IMR-90 (cell line): ENCODE data around the gene BCAT1. TPM values are rescaled to one million over a fixed set of nuclear protein-coding genes. Genes with fewer than 3 reads are reported as not detected.

Experiments
- ATAC-seq: fragments of 200-7000 bp; cut with Tn5 transposase; 2 replicates; pipeline ENCODE4 v1.9.1; 2020; ENCODE audit warnings: low read depth, mild to moderate bottlenecking, moderate library complexity
- BruUV-seq: library from RNA; stranded (reverse); fragments of 400-500 nt; replicated peaks from 2 replicates; lab custom pipeline; 2021; lab: Mats Ljungman, UMichigan
- CTCF ChIA-PET: fragments of 300-600 bp; formaldehyde crosslinking; extraction: SDS; loops from one replicate; lab custom pipeline; 2021; ENCODE audit warnings: antibody characterized with exemption; lab: Yijun Ruan, JAX
- POLR2A ChIA-PET: fragments of 300-600 bp; sonication (Branson Sonifier 250); formaldehyde crosslinking; loops from one replicate; lab custom pipeline; 2022; ENCODE audit warnings: antibody characterized with exemption; ENCODE audit not compliant: unreplicated experiment; lab: Charles Lee
- DNase-seq: peaks from one replicate; pipeline ENCODE4 v3.0.0; 2013
- H2AFZ ChIP-seq: replicated peaks from 2 replicates; pipeline ENCODE3; 2013; ENCODE audit warnings: low read length, mild to moderate bottlenecking; ENCODE audit not compliant: poor library complexity
- H2AK5ac ChIP-seq: 2 replicates; pipeline ENCODE4 v1.6.1; 2013; ENCODE audit warnings: low read depth, low read length, inconsistent platforms
- H2AK9ac ChIP-seq: replicated peaks from 2 replicates; pipeline ENCODE3; 2013; ENCODE audit warnings: mild to moderate bottlenecking, low read depth, low read length, moderate library complexity; ENCODE audit not compliant: poor library complexity
- H2BK120ac ChIP-seq: 2 replicates; pipeline ENCODE4 v1.6.1; 2013; ENCODE audit warnings: low read depth, low read length, inconsistent platforms
- H2BK15ac ChIP-seq: 3 replicates; pipeline ENCODE4 v1.6.1; 2013; ENCODE audit warnings: low read depth, low read length, inconsistent platforms
- H2BK20ac ChIP-seq: 2 replicates; pipeline ENCODE4 v1.6.1; 2013; ENCODE audit warnings: low read depth, mild to moderate bottlenecking, inconsistent platforms, low read length, moderate library complexity
- H2BK5ac ChIP-seq: 2 replicates; pipeline ENCODE4 v1.6.1; 2013; ENCODE audit warnings: mild to moderate bottlenecking, low read depth, low read length, inconsistent platforms; ENCODE audit not compliant: poor library complexity, severe bottlenecking
- H3K14ac ChIP-seq: replicated peaks from 2 replicates; pipeline ENCODE4 v1.6.1; 2013; ENCODE audit warnings: low read depth, low read length, inconsistent platforms
- H3K18ac ChIP-seq: 2 replicates; pipeline ENCODE4 v1.6.1; 2013; ENCODE audit warnings: low read depth, low read length, control low read depth
- H3K23ac ChIP-seq: 2 replicates; pipeline ENCODE4 v1.6.1; 2013; ENCODE audit warnings: low read depth, low read length, inconsistent platforms
- H3K27ac ChIP-seq: 2 replicates; pipeline ENCODE4 v1.5.1; 2013; ENCODE audit warnings: mild to moderate bottlenecking, control low read depth, low read length; ENCODE audit not compliant: insufficient read depth
- H3K27me3 ChIP-seq: 2 replicates; pipeline ENCODE4 v1.6.1; 2013; ENCODE audit warnings: low read length; ENCODE audit not compliant: control insufficient read depth, insufficient read depth
- H3K36me3 ChIP-seq: 2 replicates; pipeline ENCODE4 v1.6.1; 2013; ENCODE audit warnings: low read length, mixed read lengths; ENCODE audit not compliant: control insufficient read depth, insufficient read depth
- H3K4ac ChIP-seq: 2 replicates; pipeline ENCODE4 v1.6.1; 2013; ENCODE audit warnings: low read depth, low read length, inconsistent platforms
- H3K4me1 ChIP-seq: 2 replicates; pipeline ENCODE4 v1.6.1; 2013; ENCODE audit warnings: low read length, mixed read lengths; ENCODE audit not compliant: control insufficient read depth, insufficient read depth
- H3K4me2 ChIP-seq: 2 replicates; pipeline ENCODE4 v1.6.1; 2013; ENCODE audit warnings: low read depth, mild to moderate bottlenecking, control low read depth, low read length, moderate library complexity
- H3K4me3 ChIP-seq: 2 replicates; pipeline ENCODE4 v1.5.1; 2013; ENCODE audit warnings: low read depth, mild to moderate bottlenecking, control low read depth, low read length, moderate library complexity; ENCODE audit not compliant: insufficient read depth
- H3K56ac ChIP-seq: 2 replicates; pipeline ENCODE4 v1.6.1; 2013; ENCODE audit warnings: low read length, inconsistent platforms; ENCODE audit not compliant: insufficient read depth; ENCODE audit errors: extremely low read depth
- H3K79me1 ChIP-seq, 2 experiments: 2 replicates each; pipeline ENCODE4 v1.6.1; 2013; ENCODE audit warnings: low read length in 2 of 2, inconsistent platforms in 1 of 2, low read depth in 1 of 2
- H3K9ac ChIP-seq: 2 replicates; pipeline ENCODE4 v1.6.1; 2013; ENCODE audit warnings: low read depth, low read length, control low read depth
- H3K9me1 ChIP-seq: 2 replicates; pipeline ENCODE4 v1.6.1; 2013; ENCODE audit warnings: low read length, inconsistent platforms; ENCODE audit not compliant: insufficient read depth
- H3K9me3 ChIP-seq: 2 replicates; pipeline ENCODE4 v1.6.1; 2013; ENCODE audit warnings: low read length; ENCODE audit not compliant: control insufficient read depth, insufficient read depth
- H4K20me1 ChIP-seq: 2 replicates; pipeline ENCODE4 v1.6.1; 2013; ENCODE audit warnings: low read length, inconsistent platforms; ENCODE audit not compliant: insufficient read depth
- H4K5ac ChIP-seq: 2 replicates; pipeline ENCODE4 v1.6.1; 2013; ENCODE audit warnings: mild to moderate bottlenecking, low read depth, low read length, control low read depth
- H4K8ac ChIP-seq, 2 experiments: 2 replicates each; pipeline ENCODE4 v1.6.1; 2013; ENCODE audit warnings: low read depth in 2 of 2, low read length in 2 of 2, control low read depth in 1 of 2, inconsistent platforms in 1 of 2
- H4K91ac ChIP-seq: 2 replicates; pipeline ENCODE4 v1.6.1; 2013; ENCODE audit warnings: low read depth, low read length, inconsistent platforms; ENCODE audit not compliant: insufficient read depth
- BHLHE40 ChIP-seq: fragments of 150-350 bp; IDR thresholded peaks from 2 replicates; pipeline ENCODE4 v1.6.1; 2016; ENCODE audit warnings: mild to moderate bottlenecking, low read depth, low read length
- CEBPB ChIP-seq: IDR thresholded peaks from 2 replicates; pipeline ENCODE4 v1.6.1; 2012; ENCODE audit warnings: low read depth, low read length, improper control_type of control experiment
- CHD1 ChIP-seq: IDR thresholded peaks from 2 replicates; pipeline ENCODE4 v1.6.1; 2012; ENCODE audit warnings: low read depth, low read length, improper control_type of control experiment
- FOS ChIP-seq: fragments of 150-350 bp; IDR thresholded peaks from 2 replicates; pipeline ENCODE4 v1.6.1; 2016; ENCODE audit warnings: low read depth, low read length
- MAFK ChIP-seq: IDR thresholded peaks from 2 replicates; pipeline ENCODE4 v1.6.1; 2012; ENCODE audit warnings: low read depth, low read length, improper control_type of control experiment
- MAZ ChIP-seq: IDR thresholded peaks from 2 replicates; pipeline ENCODE4 v1.6.1; 2012; ENCODE audit warnings: low read depth, mild to moderate bottlenecking, low read length, improper control_type of control experiment, moderate library complexity, borderline replicate concordance
- MXI1 ChIP-seq: IDR thresholded peaks from 2 replicates; pipeline ENCODE4 v1.6.1; 2012; ENCODE audit warnings: low read depth, mild to moderate bottlenecking, low read length, moderate library complexity, borderline replicate concordance
- NFE2L2 ChIP-seq: fragments of 150-350 bp; IDR thresholded peaks from 2 replicates; pipeline ENCODE4 v1.6.1; 2016; ENCODE audit warnings: low read depth, mild to moderate bottlenecking, low read length
- POLR2A ChIP-seq: IDR thresholded peaks from 2 replicates; pipeline ENCODE4 v1.6.1; 2012; ENCODE audit warnings: mild to moderate bottlenecking, low read depth, low read length
- RAD21 ChIP-seq: IDR thresholded peaks from 2 replicates; pipeline ENCODE4 v1.6.1; 2012; ENCODE audit warnings: low read length, improper control_type of control experiment
- RCOR1 ChIP-seq: IDR thresholded peaks from 2 replicates; pipeline ENCODE4 v1.6.1; 2012; ENCODE audit warnings: mild to moderate bottlenecking, low read length, improper control_type of control experiment; ENCODE audit not compliant: insufficient replicate concordance
- RFX5 ChIP-seq: IDR thresholded peaks from 2 replicates; pipeline ENCODE4 v1.8.0; 2012; ENCODE audit warnings: low read depth, mild to moderate bottlenecking, low read length, moderate library complexity
- SMC3 ChIP-seq: fragments of 150-350 bp; IDR thresholded peaks from 2 replicates; pipeline ENCODE4 v1.6.1; 2016; ENCODE audit warnings: low read depth, mild to moderate bottlenecking, antibody characterized with exemption, low read length, moderate library complexity
- WGBS, 2 experiments: methylation state at CpG; one replicate each; pipeline versions ENCODE4 v1.1.5 to v1.1.7; 2013; ENCODE audit warnings: missing lambda C conversion rate in 2 of 2; ENCODE audit not compliant: insufficient read length in 1 of 2; ENCODE audit errors: extremely low coverage in 2 of 2; 5-methylcytosine and 5-hydroxymethylcytosine counted together
- dilution Hi-C: fragments of 300-500 bp; cut with HindIII; formaldehyde crosslinking; loops from one replicate; pipeline ENCODE4 v1.14.3; 2018; ENCODE audit warnings: low sequenced_read_pairs; ENCODE audit not compliant: unreplicated experiment
- in situ Hi-C: fragments of 300-500 bp; cut with MboI; formaldehyde crosslinking; loops from 3 replicates; pipeline ENCODE4 v1.14.3; 2019; ENCODE audit warnings: low sequenced_read_pairs, inconsistent platforms, mixed read lengths
- intact Hi-C: fragments of 100-400 bp; cut with micrococcal nuclease; formaldehyde crosslinking; loops from 2 replicates; pipeline ENCODE4 v1.10.0; 2022
- polyA plus RNA-seq, 3 experiments: library from polyadenylated mRNA; depleted of rRNA; stranded (reverse); fragments of >200 nt; gene quantifications; 2 replicates each; pipeline ENCODE4 v1.2.3, GENCODE V29; 2012; ENCODE audit warnings: low replicate concordance in 1 of 3
- total RNA-seq: library from RNA; depleted of rRNA; stranded (reverse); fragments of >200 nt; gene quantifications from 2 replicates; pipeline ENCODE4 v1.2.3, GENCODE V29; 2012
- TF ChIP-seq, protein P1 (sequence below): fragments of 150-350 bp; IDR thresholded peaks from 2 replicates; pipeline ENCODE4 v1.6.1; 2017; ENCODE audit warnings: mild to moderate bottlenecking, antibody characterized with exemption, low read length, low read depth
- TF ChIP-seq, protein P2 (sequence below): fragments of 150-350 bp; IDR thresholded peaks from 2 replicates; pipeline ENCODE4 v1.6.1; 2016; ENCODE audit warnings: low read depth, mild to moderate bottlenecking, low read length, moderate library complexity, borderline replicate concordance
- TF ChIP-seq, protein P3 (sequence below): conservative IDR thresholded peaks from 2 replicates; pipeline ENCODE4 v1.5.1; 2012; ENCODE audit warnings: mild to moderate bottlenecking, low read depth, low read length, improper control_type of control experiment

BCAT1 gene
- total and polyA plus RNA-seq, 2 of the 4 experiments (the other 2 are of a cell fraction), result 30.4 to 683 TPM

DNA sequence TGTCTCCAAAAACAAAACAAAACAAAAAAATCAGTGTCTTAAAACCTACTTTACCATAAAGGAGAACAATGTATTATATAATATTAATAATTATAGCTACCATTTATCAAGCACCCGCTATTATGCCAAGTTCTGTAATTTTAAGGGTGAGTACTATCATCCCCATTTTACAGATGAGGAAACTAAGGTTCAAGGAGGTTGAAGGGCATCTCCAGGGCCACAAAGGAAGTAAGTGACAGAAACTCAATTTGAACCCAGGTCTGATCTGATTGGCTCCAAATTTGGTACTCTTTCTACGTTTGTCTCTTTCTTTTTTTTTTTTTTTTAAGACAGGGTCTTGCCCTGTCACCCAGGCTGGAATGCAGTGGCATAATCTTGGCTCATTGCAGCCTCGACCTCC is 115.4 kb downstream of the BCAT1 start:
- no peak overlapping the region for H4K91ac ChIP-seq
- no peaks in the 10 kb centered on the region for H3K9me3 ChIP-seq
- no peak overlapping the region for H2BK20ac ChIP-seq
- CTCF ChIA-PET, result no interaction called here
- no peak overlapping the region for H2AK5ac ChIP-seq
- in situ Hi-C loops (no loop called here), intact Hi-C loops (no loop called here), dilution Hi-C loops (no loop called here)
- H2BK15ac ChIP-seq, result no peak overlapping the region
- WGBS, 2 experiments, result no CpG with 5 or more reads among the region's 3 CpGs
- H2AFZ ChIP-seq, result no peak overlapping the region
- H3K27me3 ChIP-seq, result no peaks in the 10 kb centered on the region
- H4K8ac ChIP-seq, result no peak overlapping the region
- H4K20me1 ChIP-seq, result peaks cover 6% of the 10 kb centered on the region; the same call in 1 of the 2 replicates
- BruUV-seq, result no TSS peak
- POLR2A ChIA-PET, result no interaction called here
- H2BK5ac ChIP-seq, result no peak overlapping the region
- ATAC-seq (no peak), DNase-seq (no peak)
- no peak overlapping the region for H3K56ac ChIP-seq
- no peak overlapping the region for H3K4ac ChIP-seq
- H3K9ac ChIP-seq, result no peak overlapping the region
- peaks cover 22% of the 10 kb centered on the region for H3K36me3 ChIP-seq
- H3K4me2 ChIP-seq, result no peak overlapping the region
- H2AK9ac ChIP-seq, result no peak overlapping the region
- H2BK120ac ChIP-seq, result no peak overlapping the region
- no peak overlapping the region for H4K5ac ChIP-seq
- H3K79me1 ChIP-seq, result peaks cover 9 to 32% of the 10 kb centered on the region in 2 experiments
- TF ChIP-seq POLR2A (no peak), SMC3 (no peak), RAD21 (no peak), FOS (no peak), CHD1 (no peak), MAZ (no peak), CEBPB (no peak), NFE2L2 (no peak), BHLHE40 (no peak), RCOR1 (no peak), MXI1 (no peak), RFX5 (no peak), MAFK (no peak)
- TF ChIP-seq, protein P1, sequence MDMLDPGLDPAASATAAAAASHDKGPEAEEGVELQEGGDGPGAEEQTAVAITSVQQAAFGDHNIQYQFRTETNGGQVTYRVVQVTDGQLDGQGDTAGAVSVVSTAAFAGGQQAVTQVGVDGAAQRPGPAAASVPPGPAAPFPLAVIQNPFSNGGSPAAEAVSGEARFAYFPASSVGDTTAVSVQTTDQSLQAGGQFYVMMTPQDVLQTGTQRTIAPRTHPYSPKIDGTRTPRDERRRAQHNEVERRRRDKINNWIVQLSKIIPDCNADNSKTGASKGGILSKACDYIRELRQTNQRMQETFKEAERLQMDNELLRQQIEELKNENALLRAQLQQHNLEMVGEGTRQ, result no peak
- TF ChIP-seq, protein P2, sequence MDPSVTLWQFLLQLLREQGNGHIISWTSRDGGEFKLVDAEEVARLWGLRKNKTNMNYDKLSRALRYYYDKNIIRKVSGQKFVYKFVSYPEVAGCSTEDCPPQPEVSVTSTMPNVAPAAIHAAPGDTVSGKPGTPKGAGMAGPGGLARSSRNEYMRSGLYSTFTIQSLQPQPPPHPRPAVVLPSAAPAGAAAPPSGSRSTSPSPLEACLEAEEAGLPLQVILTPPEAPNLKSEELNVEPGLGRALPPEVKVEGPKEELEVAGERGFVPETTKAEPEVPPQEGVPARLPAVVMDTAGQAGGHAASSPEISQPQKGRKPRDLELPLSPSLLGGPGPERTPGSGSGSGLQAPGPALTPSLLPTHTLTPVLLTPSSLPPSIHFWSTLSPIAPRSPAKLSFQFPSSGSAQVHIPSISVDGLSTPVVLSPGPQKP, result no peak
- TF ChIP-seq, protein P3, sequence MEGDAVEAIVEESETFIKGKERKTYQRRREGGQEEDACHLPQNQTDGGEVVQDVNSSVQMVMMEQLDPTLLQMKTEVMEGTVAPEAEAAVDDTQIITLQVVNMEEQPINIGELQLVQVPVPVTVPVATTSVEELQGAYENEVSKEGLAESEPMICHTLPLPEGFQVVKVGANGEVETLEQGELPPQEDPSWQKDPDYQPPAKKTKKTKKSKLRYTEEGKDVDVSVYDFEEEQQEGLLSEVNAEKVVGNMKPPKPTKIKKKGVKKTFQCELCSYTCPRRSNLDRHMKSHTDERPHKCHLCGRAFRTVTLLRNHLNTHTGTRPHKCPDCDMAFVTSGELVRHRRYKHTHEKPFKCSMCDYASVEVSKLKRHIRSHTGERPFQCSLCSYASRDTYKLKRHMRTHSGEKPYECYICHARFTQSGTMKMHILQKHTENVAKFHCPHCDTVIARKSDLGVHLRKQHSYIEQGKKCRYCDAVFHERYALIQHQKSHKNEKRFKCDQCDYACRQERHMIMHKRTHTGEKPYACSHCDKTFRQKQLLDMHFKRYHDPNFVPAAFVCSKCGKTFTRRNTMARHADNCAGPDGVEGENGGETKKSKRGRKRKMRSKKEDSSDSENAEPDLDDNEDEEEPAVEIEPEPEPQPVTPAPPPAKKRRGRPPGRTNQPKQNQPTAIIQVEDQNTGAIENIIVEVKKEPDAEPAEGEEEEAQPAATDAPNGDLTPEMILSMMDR, result no peak
- H3K14ac ChIP-seq, result no peak overlapping the region
- no peak overlapping the region for H3K23ac ChIP-seq
- no peak overlapping the region for H3K18ac ChIP-seq
- H3K9me1 ChIP-seq, result peaks cover 6% of the 10 kb centered on the region
- H3K27ac ChIP-seq, result no peak overlapping the region
- H3K4me3 ChIP-seq, result no peak overlapping the region
- peaks cover 3% of the 10 kb centered on the region; the same call in 1 of the 2 replicates for H3K4me1 ChIP-seq
